Measurements from ENCODE around the gene GPD1.
A peak's percentile ranks its signal among the peaks of the same experiment; 100 is the strongest.
"Not testable (repeated sequence)": the region's sequence is repeated elsewhere in the genome, so short reads cannot be mapped to it uniquely, and the experiment has no call there.

GPD1 gene

GRCh38 chr12:50073206-50073605, 30.6 kb upstream of the GPD1 start:
- DNase-seq (ENCODE audit: low read depth in 1 of 2, low spot score in 1 of 2): no peak

DNA sequence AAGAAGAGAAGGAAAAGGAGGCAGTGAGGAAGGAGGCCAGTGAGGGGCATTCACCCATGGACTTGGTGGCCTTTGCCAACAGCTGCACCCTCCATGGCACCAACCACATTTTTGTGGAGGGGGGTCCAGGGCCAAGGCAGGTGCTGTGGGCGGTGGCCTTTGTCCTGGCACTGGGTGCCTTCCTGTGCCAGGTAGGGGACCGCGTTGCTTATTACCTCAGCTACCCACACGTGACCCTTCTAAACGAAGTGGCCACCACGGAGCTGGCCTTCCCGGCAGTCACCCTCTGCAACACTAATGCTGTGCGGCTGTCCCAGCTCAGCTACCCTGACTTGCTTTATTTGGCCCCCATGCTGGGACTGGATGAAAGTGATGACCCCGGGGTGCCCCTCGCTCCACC, 30.1 kb upstream of the GPD1 start:
- DNase-seq (ENCODE audit: low read depth in 1 of 2, low spot score in 1 of 2): no peak

GRCh38 chr12:50074936-50075807, 28.6 kb upstream of the GPD1 start:
- peak; percentile 70 to 71 for DNase-seq (ENCODE audit: low read depth in 1 of 2, low spot score in 1 of 2)

DNA sequence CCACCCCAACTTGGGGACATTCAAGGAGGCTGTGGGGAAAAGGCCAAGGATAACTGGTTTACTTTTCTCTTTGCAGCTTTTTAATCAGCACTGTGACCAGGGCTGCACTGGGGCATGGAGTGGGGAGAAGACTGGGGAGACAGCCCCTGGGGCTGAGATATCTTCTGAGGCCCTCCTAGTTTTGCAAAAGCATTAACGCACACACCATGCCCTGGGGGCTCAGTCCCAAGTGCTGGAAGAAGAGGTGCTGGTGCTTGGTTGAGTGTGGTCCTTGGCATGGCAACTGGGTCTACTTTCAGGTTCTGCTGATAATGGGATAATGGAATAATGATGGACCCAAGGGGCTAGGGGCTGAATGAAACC, 28.0 kb upstream of the GPD1 start:
- DNase-seq (ENCODE audit: low read depth in 1 of 2, low spot score in 1 of 2): no peak

DNA sequence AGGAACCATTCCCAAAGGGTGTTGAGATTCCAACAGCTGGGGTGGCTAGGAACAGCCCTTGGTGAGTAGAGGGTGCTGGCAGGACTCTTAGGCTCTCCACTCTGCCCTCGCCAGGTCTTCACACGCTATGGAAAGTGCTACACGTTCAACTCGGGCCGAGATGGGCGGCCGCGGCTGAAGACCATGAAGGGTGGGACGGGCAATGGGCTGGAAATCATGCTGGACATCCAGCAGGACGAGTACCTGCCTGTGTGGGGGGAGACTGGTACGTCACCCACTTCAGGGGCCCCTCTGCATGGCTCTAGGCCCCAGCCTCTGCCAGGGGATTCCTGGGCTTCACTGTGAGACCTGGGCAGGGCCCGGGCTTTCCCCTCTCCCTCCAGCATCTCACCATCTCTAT, 26.7 kb upstream of the GPD1 start:
- no peak for DNase-seq (ENCODE audit: low read depth in 1 of 2, low spot score in 1 of 2)

DNA sequence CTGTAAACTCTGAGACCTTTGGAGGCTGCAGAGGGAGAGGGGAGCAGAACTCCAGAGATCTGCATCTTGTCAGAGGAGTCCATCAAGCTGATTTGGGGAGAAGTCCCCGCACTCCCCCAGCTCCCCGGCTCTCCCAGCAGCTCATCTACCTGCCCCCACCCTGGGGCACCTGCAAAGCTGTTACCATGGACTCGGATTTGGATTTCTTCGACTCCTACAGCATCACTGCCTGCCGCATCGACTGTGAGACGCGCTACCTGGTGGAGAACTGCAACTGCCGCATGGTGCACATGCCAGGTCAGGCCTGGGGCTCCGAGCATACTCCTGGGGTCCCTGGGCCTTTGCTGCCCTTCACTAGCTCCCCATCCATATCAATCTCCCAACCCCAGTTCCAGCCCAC, 25.5 kb upstream of the GPD1 start:
- DNase-seq (ENCODE audit: low read depth in 1 of 2, low spot score in 1 of 2): no peak

GRCh38 chr12:50079771-50080170, 24.0 kb upstream of the GPD1 start:
- DNase-seq (ENCODE audit: low read depth in 1 of 2, low spot score in 1 of 2): no peak

DNA sequence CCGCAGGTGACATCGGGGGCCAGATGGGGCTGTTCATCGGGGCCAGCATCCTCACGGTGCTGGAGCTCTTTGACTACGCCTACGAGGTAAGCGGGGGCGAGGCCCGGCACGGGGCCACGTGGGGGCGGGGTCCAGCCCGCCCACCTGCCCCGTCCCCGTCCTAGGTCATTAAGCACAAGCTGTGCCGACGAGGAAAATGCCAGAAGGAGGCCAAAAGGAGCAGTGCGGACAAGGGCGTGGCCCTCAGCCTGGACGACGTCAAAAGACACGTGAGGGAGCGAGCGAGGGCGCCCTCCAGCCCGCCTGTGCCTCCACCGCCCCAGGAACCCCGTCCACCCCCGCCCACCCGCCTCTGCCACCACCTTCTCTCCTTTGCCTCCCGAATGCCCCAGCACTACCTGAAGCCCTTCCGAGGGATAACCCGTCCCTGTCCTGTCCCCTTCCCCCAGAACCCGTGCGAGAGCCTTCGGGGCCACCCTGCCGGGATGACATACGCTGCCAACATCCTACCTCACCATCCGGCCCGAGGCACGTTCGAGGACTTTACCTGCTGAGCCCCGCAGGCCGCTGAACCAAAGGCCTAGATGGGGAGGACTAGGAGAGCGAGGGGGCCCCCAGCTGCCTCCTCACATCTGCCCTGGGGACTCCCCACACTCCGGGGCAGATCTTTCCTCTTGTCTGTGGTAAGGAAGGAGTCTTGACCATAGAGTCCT, 22.6 kb upstream of the GPD1 start:
- DNase-seq (ENCODE audit: low read depth in 1 of 2, low spot score in 1 of 2): no peak

- DNase-seq (ENCODE audit: low read depth in 1 of 2, low spot score in 1 of 2): no peak
Measured at GRCh38 chr12:50082644-50083043, 21.2 kb upstream of the GPD1 start.

GRCh38 chr12:50083301-50083700, 20.5 kb upstream of the GPD1 start:
- no peak for DNase-seq (ENCODE audit: low read depth in 1 of 2, low spot score in 1 of 2)

DNA sequence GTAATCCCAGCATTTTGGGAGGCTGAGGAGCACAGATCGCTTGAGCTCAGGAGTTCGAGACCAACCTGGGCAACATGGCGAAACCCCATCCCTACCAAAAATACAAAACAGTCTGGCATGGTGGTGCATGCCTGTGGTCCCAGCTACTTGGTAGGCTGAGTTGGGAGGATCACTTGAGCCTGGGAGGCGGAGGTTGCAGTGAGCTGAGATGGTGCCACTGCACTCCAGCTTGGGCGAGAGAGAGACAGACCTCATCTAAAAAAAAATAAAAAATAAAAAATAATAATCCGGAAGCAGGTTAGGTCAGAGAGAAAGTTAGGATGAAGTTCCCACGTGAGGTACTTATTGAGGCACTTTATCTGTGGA, 19.4 kb upstream of the GPD1 start:
- DNase-seq (ENCODE audit: low read depth in 1 of 2, low spot score in 1 of 2): not testable (repeated sequence)

DNA sequence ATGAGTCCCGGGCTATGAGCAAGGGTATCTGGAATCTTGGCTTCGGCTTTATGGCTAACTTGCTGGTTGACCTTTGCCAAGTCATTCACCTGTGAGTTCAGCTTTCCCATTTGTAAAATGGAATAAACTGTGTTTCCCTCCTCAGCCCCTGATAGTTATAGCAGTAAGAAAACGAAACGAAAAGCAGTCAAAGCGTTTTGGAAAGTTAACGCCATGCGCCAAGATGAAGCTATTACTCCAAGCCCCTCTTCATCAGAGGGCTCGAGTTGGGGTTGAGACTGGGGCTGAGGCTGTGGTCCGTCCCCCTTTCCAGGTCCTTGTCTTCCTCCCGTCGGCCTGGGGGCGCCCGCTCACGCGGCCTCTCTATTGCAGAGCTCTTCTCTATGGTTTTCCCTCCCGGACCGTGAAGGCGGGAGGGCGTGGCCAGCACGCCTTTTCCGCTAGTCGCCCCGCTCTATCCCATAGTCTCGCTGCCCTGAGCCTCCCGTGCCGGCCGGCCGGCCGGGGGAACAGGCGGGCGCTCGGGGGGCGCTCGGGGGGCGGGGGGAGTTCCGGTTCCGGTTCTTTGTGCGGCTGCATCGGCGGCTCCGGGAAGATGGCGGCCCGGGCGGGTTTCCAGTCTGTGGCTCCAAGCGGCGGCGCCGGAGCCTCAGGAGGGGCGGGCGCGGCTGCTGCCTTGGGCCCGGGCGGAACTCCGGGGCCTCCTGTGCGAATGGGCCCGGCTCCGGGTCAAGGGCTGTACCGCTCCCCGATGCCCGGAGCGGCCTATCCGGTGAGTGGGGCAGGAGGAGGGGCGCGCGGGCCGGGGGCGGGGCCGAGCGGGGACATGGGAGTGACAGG, 18.8 kb upstream of the GPD1 start, which contains the start of gene SMARCD1:
SMARCD1 (plus strand) TSS at position 568 of the 840 bp plus-strand sequence; CDS start at position 596, 28 bp downstream.
- peak; percentile 71 to 79 for DNase-seq (ENCODE audit: low read depth in 1 of 2, low spot score in 1 of 2)

DNA sequence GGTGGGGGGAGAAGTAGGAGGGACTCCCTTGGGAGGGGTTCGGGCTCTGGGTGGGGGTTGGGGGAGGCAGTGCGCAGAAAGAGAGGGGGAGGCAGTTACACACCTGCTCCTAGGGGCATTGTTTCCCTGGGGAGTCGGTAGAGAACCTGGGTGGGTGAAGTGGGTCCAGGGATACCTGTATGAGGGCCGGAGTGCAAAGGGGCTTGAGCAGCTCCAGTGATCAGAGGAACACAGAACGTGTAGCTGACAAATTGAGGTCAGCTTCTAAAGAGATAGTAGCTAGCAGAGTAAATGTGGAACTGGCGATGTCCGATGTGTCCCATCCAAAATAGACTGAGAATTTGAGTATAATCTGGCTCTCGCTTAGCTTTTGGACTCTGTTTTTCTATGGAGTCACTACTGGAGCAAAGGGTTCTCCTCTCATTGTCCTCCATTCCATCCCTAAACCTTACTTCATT, 18.2 kb upstream of the GPD1 start:
- no peak for DNase-seq (ENCODE audit: low read depth in 1 of 2, low spot score in 1 of 2)

DNA sequence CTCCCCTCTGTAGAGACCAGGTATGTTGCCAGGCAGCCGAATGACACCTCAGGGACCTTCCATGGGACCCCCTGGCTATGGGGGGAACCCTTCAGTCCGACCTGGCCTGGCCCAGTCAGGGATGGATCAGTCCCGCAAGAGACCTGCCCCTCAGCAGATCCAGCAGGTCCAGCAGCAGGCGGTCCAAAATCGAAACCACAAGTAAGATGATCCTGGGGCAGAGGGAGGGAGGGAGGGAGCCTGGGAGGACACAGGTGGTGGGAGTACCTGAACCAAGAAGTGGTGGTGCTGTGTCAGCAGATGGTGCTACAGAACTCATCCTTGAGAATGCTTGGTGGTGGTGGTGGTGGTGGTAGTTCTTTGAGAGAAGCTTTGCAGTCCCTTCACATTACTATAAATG, 17.7 kb upstream of the GPD1 start:
- no peak for DNase-seq (ENCODE audit: low read depth in 1 of 2, low spot score in 1 of 2)

- DNase-seq (ENCODE audit: low read depth in 1 of 2, low spot score in 1 of 2): no peak
Measured at GRCh38 chr12:50087151-50087550, 16.7 kb upstream of the GPD1 start.

GRCh38 chr12:50087995-50088394, 15.8 kb upstream of the GPD1 start:
- DNase-seq (ENCODE audit: low read depth in 1 of 2, low spot score in 1 of 2): no peak

GRCh38 chr12:50088577-50089335, 15.1 kb upstream of the GPD1 start:
- peak in 1 of 2 donors; percentile 29 for DNase-seq (ENCODE audit: low read depth in 1 of 2, low spot score in 1 of 2)

GRCh38 chr12:50089730-50090129, 14.1 kb upstream of the GPD1 start:
- DNase-seq (ENCODE audit: low read depth in 1 of 2, low spot score in 1 of 2): no peak

DNA sequence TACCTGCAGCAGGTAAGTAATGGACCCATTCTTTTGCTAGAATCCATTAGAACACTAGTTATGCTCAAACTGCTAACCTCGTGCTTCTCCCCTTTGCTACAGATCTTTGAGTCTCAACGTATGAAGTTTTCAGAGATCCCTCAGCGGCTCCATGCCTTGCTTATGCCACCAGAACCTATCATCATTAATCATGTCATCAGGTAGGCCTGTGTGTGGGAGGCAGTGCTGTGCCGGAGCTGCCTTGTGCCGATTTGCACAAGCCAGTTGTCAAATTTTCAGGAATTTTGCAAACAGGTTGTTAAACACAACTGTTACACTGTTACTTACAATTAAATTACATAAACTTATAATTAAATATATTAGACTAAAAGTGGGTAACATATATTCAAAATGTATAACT, 13.4 kb upstream of the GPD1 start:
- no peak for DNase-seq (ENCODE audit: low read depth in 1 of 2, low spot score in 1 of 2)

DNA sequence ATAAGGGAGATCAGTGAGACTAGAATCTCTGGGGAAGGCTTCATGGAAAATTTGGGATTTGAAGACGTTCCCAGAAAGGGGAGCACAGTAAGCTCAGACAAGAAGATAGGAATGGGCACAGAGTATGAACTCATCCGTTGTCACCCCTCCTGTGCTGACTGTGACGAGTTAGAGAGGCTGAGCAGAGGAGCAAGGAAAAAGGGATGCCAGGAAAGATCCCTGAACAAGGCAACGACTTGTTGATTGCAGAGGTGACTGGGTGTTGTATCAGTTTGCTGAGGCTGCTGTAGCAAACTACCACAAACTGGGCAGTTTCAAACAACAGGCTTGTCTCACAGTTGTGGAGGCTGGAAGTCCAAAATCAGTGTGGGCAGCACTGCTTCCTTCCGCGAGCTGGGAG, 5.9 kb upstream of the GPD1 start:
- no peak for DNase-seq (ENCODE audit: low read depth in 1 of 2, low spot score in 1 of 2)

All from activated T-helper 1 cell treated with anti-CD3 and anti-CD28 coated beads, Interleukin-2, amount 50 U/mL, for 16 hours (primary cell).